GM12878 (cell line): ENCODE measurements around the gene SLC12A9. TPM values are rescaled to one million over a fixed set of nuclear protein-coding genes. Genes with fewer than 3 reads are reported as not detected.

Experiments
- ATAC-seq: fragments of 200-7000 bp; cut with Tn5 transposase; 3 replicates; pipeline ENCODE4 v1.9.1; 2020; ENCODE audit warnings: mild to moderate bottlenecking, moderate library complexity
- BruUV-seq: library from RNA; stranded (reverse); fragments of 400-500 nt; replicated peaks from 2 replicates; lab custom pipeline; 2021; lab: Mats Ljungman, UMichigan
- CTCF ChIA-PET: fragments of 300-600 bp; sonication (Branson Sonifier 250); formaldehyde crosslinking; extraction: SDS; loops from one replicate; lab custom pipeline; 2021; ENCODE audit warnings: inconsistent platforms; lab: Yijun Ruan, JAX
- POLR2A ChIA-PET: fragments of 350-600 bp; formaldehyde crosslinking; extraction: SDS; loops from one replicate; lab custom pipeline; 2021; ENCODE audit warnings: inconsistent platforms; lab: Charles Lee
- RAD21 ChIA-PET: fragments of 300-600 bp; sonication (Branson Sonifier 250); formaldehyde crosslinking; loops from one replicate; lab custom pipeline; 2023; ENCODE audit warnings: antibody characterized with exemption; ENCODE audit not compliant: unreplicated experiment; lab: Charles Lee
- SMC1A ChIA-PET: fragments of 300-600 bp; sonication (Branson Sonifier 250); formaldehyde crosslinking; loops from one replicate; lab custom pipeline; 2023; ENCODE audit not compliant: unreplicated experiment, uncharacterized antibody; lab: Charles Lee
- DNase-seq: peaks from one replicate; pipeline ENCODE4 v3.0.0-alpha.2; 2011; ENCODE audit warnings: low read depth, low spot score
- FAIRE-seq: peaks from 3 replicates; lab custom pipeline; 2011; peaks lifted over from hg19 to GRCh38; lab: Jason Lieb, UNC
- H2AFZ ChIP-seq: 2 replicates; pipeline ENCODE4 v1.6.0; 2011; ENCODE audit warnings: low read depth, low read length, control low read depth; ENCODE audit not compliant: control insufficient read depth
- H3K27ac ChIP-seq: 2 replicates; pipeline ENCODE4 v1.5.1; 2011; ENCODE audit warnings: control low read depth; ENCODE audit not compliant: control insufficient read depth, insufficient read depth
- H3K27me3 ChIP-seq, 2 experiments: replicated peaks in 1 of 2; 2 replicates each; pipeline versions ENCODE4 v1.6.0 to v1.6.1; 2011; ENCODE audit warnings: low read length in 1 of 2; ENCODE audit not compliant: control insufficient read depth in 2 of 2, insufficient read depth in 2 of 2
- H3K36me3 ChIP-seq, 2 experiments: 2 replicates each; pipeline ENCODE4 v1.5.1; 2011; ENCODE audit warnings: low read length in 1 of 2; ENCODE audit not compliant: control insufficient read depth in 2 of 2, insufficient read depth in 2 of 2
- H3K4me1 ChIP-seq: 2 replicates; pipeline ENCODE4 v1.6.1; 2011; ENCODE audit warnings: mild to moderate bottlenecking, low read length, moderate library complexity, mixed read lengths; ENCODE audit not compliant: control insufficient read depth, insufficient read depth
- H3K4me2 ChIP-seq: 2 replicates; pipeline ENCODE4 v1.6.0; 2011; ENCODE audit warnings: control low read depth; ENCODE audit not compliant: control insufficient read depth, insufficient read depth
- H3K4me3 ChIP-seq: fragments of 200-600 bp; sonication (generic); 2 replicates; pipeline ENCODE4 v1.5.1; 2016
- H3K79me2 ChIP-seq: 2 replicates; pipeline ENCODE4 v1.6.0; 2011; ENCODE audit warnings: low read length; ENCODE audit not compliant: control insufficient read depth, insufficient read depth
- H3K9ac ChIP-seq: 2 replicates; pipeline ENCODE4 v1.8.0; 2011; ENCODE audit warnings: low read length, control low read depth, mixed read lengths; ENCODE audit not compliant: control insufficient read depth, insufficient read depth
- H3K9me3 ChIP-seq: replicated peaks from 3 replicates; pipeline ENCODE4 v1.5.1; 2011; ENCODE audit warnings: mild to moderate bottlenecking, low read length; ENCODE audit not compliant: control insufficient read depth, insufficient read depth
- H4K20me1 ChIP-seq: 2 replicates; pipeline ENCODE4 v1.6.0; 2011; ENCODE audit not compliant: control insufficient read depth, insufficient read depth
- BRCA1 ChIP-seq: IDR thresholded peaks from 2 replicates; pipeline ENCODE4 v1.6.1; 2011; ENCODE audit warnings: low read depth, low read length, improper control_type of control experiment
- CEBPB ChIP-seq, 2 experiments: fragments of 150-350 bp in 1 of 2; IDR thresholded peaks; 2 replicates each; pipeline ENCODE4 v1.6.1; 2012 to 2014; ENCODE audit warnings: low read depth in 2 of 2, low read length in 2 of 2, borderline replicate concordance in 1 of 2, inconsistent platforms in 1 of 2
- CEBPZ ChIP-seq: fragments of 150-350 bp; IDR thresholded peaks from 2 replicates; pipeline ENCODE4 v1.6.1; 2016; ENCODE audit warnings: low read depth, low read length
- CREB1 ChIP-seq: IDR thresholded peaks from 2 replicates; pipeline ENCODE4 v1.6.1; 2012; ENCODE audit warnings: low read depth, mild to moderate bottlenecking, inconsistent platforms
- FOXM1 ChIP-seq: IDR thresholded peaks from 2 replicates; pipeline ENCODE4 v1.6.1; 2012; ENCODE audit warnings: low read depth, mild to moderate bottlenecking, inconsistent platforms, low read length, moderate library complexity
- IRF4 ChIP-seq: IDR thresholded peaks from 2 replicates; pipeline ENCODE4 v1.6.1; 2011; ENCODE audit warnings: low read depth, low read length
- KAT2A ChIP-seq: conservative IDR thresholded peaks from 2 replicates; pipeline ENCODE4 v1.6.1; 2011; ENCODE audit warnings: low read depth, low read length; ENCODE audit not compliant: control insufficient read depth
- PRDM15 ChIP-seq: fragments of 450-650 bp; formaldehyde crosslinking; IDR thresholded peaks from 2 replicates; pipeline ENCODE4 v1.4.0; 2020; ENCODE audit warnings: mild to moderate bottlenecking, moderate library complexity
- RB1 ChIP-seq: fragments of 450-650 bp; formaldehyde crosslinking; IDR thresholded peaks from 2 replicates; pipeline ENCODE4 v1.6.1; 2017; ENCODE audit warnings: mild to moderate bottlenecking, borderline replicate concordance
- RELA ChIP-seq: fragments of 450-650 bp; IDR thresholded peaks from 2 replicates; pipeline ENCODE4 v1.8.0; 2014; ENCODE audit warnings: borderline replicate concordance; ENCODE audit not compliant: partially characterized antibody
- SREBF1 ChIP-seq: IDR thresholded peaks from 2 replicates; pipeline ENCODE4 v1.6.1; 2012; ENCODE audit warnings: mild to moderate bottlenecking, low read length
- WRNIP1 ChIP-seq: IDR thresholded peaks from 2 replicates; pipeline ENCODE4 v1.6.1; 2011; ENCODE audit warnings: low read depth, low read length, improper control_type of control experiment, borderline replicate concordance
- ZNF384 ChIP-seq: IDR thresholded peaks from 2 replicates; pipeline ENCODE4 v1.6.1; 2012; ENCODE audit warnings: low read depth, mild to moderate bottlenecking, low read length, improper control_type of control experiment, borderline replicate concordance
- ZSCAN29 ChIP-seq: fragments of 450-650 bp; IDR thresholded peaks from 2 replicates; pipeline ENCODE4 v1.6.1; 2017; ENCODE audit warnings: mild to moderate bottlenecking, moderate library complexity
- WGBS: methylation state at CpG from one replicate; pipeline ENCODE4 v1.1.6; 2016; ENCODE audit warnings: low lambda C conversion rate; ENCODE audit not compliant: insufficient replicate concordance, insufficient coverage; ENCODE audit errors: missing lambda C conversion rate; 5-methylcytosine and 5-hydroxymethylcytosine counted together
- in situ Hi-C: fragments of 300-500 bp; cut with MboI; formaldehyde crosslinking; loops from 9 replicates; pipeline ENCODE4 v1.14.3; 2018; ENCODE audit warnings: mixed read lengths
- intact Hi-C: fragments of 100-400 bp; cut with micrococcal nuclease; formaldehyde crosslinking; loops from one replicate; pipeline ENCODE4 v1.14.2; 2022; ENCODE audit not compliant: unreplicated experiment
- polyA plus RNA-seq, 11 experiments: library from polyadenylated mRNA; depleted of rRNA in 4 of 11; unstranded in 6 of 11; stranded (reverse) in 5 of 11; fragments of >200 nt; fragmentation: Nextera tagmentation in 4 of 11; fragmentation: Illumina TruSeq in 1 of 11; extraction: Ambion mirVana in 4 of 11; extraction: Trizol in 1 of 11; gene quantifications; 1 replicate in 1 of 11; 2 replicates in 10 of 11; pipeline versions ENCODE4 v1.2.1 to v1.2.3, GENCODE V29; 2011 to 2016; ENCODE audit warnings: inconsistent platforms in 2 of 11, missing spikeins in 2 of 11, low read depth in 1 of 11
- total RNA-seq, 4 experiments: library from RNA; depleted of rRNA in 3 of 4; stranded (reverse); fragments of >200 nt in 3 of 4; fragmentation: Illumina TruSeq in 1 of 4; extraction: Trizol in 1 of 4; gene quantifications; 2 replicates each; pipeline versions ENCODE4 v1.2.1 to v1.2.3, GENCODE V29; 2013 to 2021
- TF ChIP-seq, protein P1 (sequence below): fragments of 150-350 bp; IDR thresholded peaks from 2 replicates; pipeline ENCODE4 v1.6.1; 2014; ENCODE audit warnings: mild to moderate bottlenecking, low read depth, low read length

The SLC12A9 gene
- total and polyA plus RNA-seq, 10 of the 15 experiments (the other 5 are each of a cell fraction or from before 2014, with no cell fraction given), result 0.24 to 18.5 (median 9.4) TPM

GRCh38 chr7:100823140-100823525 is 29.4 kb upstream of the SLC12A9 start:
- SMC1A ChIA-PET, result no interaction called here
- DNase-seq, result no peak
- TF ChIP-seq RELA (no peak), KAT2A (no peak), PRDM15 (CRISPR knock-in tag) (no peak), CEBPB (IDR thresholded peaks at IDR 0.05; ENCODE audit: borderline replicate concordance in 1 of 2, low read depth in 2 of 2, low read length in 2 of 2) (no peak), IRF4 (no peak), RB1 (no peak), BRCA1 (no peak), FOXM1 (no peak), ZSCAN29 (no peak), WRNIP1 (no peak), CEBPZ (no peak), ZNF384 (no peak), SREBF1 (no peak), CREB1 (no peak)
- TF ChIP-seq, protein P1, sequence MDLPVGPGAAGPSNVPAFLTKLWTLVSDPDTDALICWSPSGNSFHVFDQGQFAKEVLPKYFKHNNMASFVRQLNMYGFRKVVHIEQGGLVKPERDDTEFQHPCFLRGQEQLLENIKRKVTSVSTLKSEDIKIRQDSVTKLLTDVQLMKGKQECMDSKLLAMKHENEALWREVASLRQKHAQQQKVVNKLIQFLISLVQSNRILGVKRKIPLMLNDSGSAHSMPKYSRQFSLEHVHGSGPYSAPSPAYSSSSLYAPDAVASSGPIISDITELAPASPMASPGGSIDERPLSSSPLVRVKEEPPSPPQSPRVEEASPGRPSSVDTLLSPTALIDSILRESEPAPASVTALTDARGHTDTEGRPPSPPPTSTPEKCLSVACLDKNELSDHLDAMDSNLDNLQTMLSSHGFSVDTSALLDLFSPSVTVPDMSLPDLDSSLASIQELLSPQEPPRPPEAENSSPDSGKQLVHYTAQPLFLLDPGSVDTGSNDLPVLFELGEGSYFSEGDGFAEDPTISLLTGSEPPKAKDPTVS, result no peak

More at GRCh38 chr7:100823140-100823525, 29.4 kb upstream of the SLC12A9 start:
- no peaks in the 10 kb centered on the region for H3K9me3 ChIP-seq
- no peak overlapping the region for H3K4me3 ChIP-seq
- WGBS, result 41% methylated on average over 7 of the region's 7 CpGs
- ChIA-PET RAD21 (no interaction called here), POLR2A (no interaction called here), CTCF (no interaction called here)
- no peaks in the 10 kb centered on the region for H4K20me1 ChIP-seq
- H3K27ac ChIP-seq, result no peak overlapping the region
- H3K36me3 ChIP-seq, result no peaks in the 10 kb centered on the region
- no peaks in the 10 kb centered on the region for H3K4me1 ChIP-seq
- BruUV-seq, result no TSS peak
- in situ Hi-C loops (no loop called here), intact Hi-C loops (no loop called here)
- H3K4me2 ChIP-seq, result no peak overlapping the region
- ATAC-seq (no peak), FAIRE-seq (no peak)
- H3K27me3 ChIP-seq, result peaks cover 12 to 14% of the 10 kb centered on the region in 2 experiments; a peak in 3 of 4 replicates
- no peak overlapping the region for H3K9ac ChIP-seq
- no peaks in the 10 kb centered on the region for H3K79me2 ChIP-seq
- no peak overlapping the region for H2AFZ ChIP-seq
